Mesendoderm (in vitro differentiated cells): ENCODE results near the gene DMTF1. TPM values are rescaled to one million over a fixed set of nuclear protein-coding genes. Genes with fewer than 3 reads are reported as not detected.
"Not testable (repeated sequence)": the region's sequence is repeated elsewhere in the genome, so short reads cannot be mapped to it uniquely, and the experiment has no call there.

Experiments
- DNase-seq: peaks from one replicate; pipeline ENCODE4 v3.0.0; 2013
- H2AK5ac ChIP-seq: 2 replicates; pipeline ENCODE4 v1.6.1; 2013; ENCODE audit warnings: low read length, inconsistent platforms
- H2BK120ac ChIP-seq: 2 replicates; pipeline ENCODE4 v1.6.1; 2013; ENCODE audit warnings: low read depth, mild to moderate bottlenecking, low read length, moderate library complexity, mixed read lengths
- H2BK15ac ChIP-seq: replicated peaks from 2 replicates; pipeline ENCODE4 v1.6.1; 2013; ENCODE audit warnings: low read depth, mild to moderate bottlenecking, moderate library complexity
- H2BK5ac ChIP-seq: 2 replicates; pipeline ENCODE4 v1.6.1; 2013; ENCODE audit warnings: low read length, inconsistent platforms
- H3K18ac ChIP-seq: 2 replicates; pipeline ENCODE4 v1.6.1; 2013; ENCODE audit warnings: mild to moderate bottlenecking, low read length, mixed read lengths
- H3K23ac ChIP-seq: one replicate; pipeline ENCODE4 v1.6.1; 2013; ENCODE audit warnings: low read length
- H3K27ac ChIP-seq: 2 replicates; pipeline ENCODE4 v1.5.1; 2013; ENCODE audit warnings: low read depth, mild to moderate bottlenecking, inconsistent platforms, low read length, moderate library complexity
- H3K27me3 ChIP-seq: 2 replicates; pipeline ENCODE4 v1.6.1; 2013; ENCODE audit warnings: low read length, control low read depth, mild to moderate bottlenecking, inconsistent platforms; ENCODE audit not compliant: insufficient read depth, poor library complexity
- H3K36me3 ChIP-seq: 2 replicates; pipeline ENCODE4 v1.6.1; 2013; ENCODE audit warnings: low read length, inconsistent platforms; ENCODE audit not compliant: control insufficient read depth, insufficient read depth
- H3K4ac ChIP-seq: one replicate; pipeline ENCODE4 v1.6.1; 2013; ENCODE audit warnings: low read depth, mild to moderate bottlenecking, low read length, moderate library complexity
- H3K4me1 ChIP-seq: 2 replicates; pipeline ENCODE4 v1.6.1; 2013; ENCODE audit warnings: low read depth, low read length, inconsistent platforms; ENCODE audit not compliant: control insufficient read depth
- H3K4me2 ChIP-seq: 2 replicates; pipeline ENCODE4 v1.6.1; 2013; ENCODE audit warnings: low read length
- H3K4me3 ChIP-seq: 2 replicates; pipeline ENCODE4 v1.5.1; 2013; ENCODE audit warnings: mild to moderate bottlenecking, low read length
- H3K56ac ChIP-seq: one replicate; pipeline ENCODE4 v1.6.1; 2013; ENCODE audit warnings: low read length
- H3K79me1 ChIP-seq: 2 replicates; pipeline ENCODE4 v1.6.1; 2013; ENCODE audit warnings: low read length, inconsistent platforms
- H3K79me2 ChIP-seq: 2 replicates; pipeline ENCODE4 v1.6.1; 2013; ENCODE audit warnings: mild to moderate bottlenecking, low read length; ENCODE audit not compliant: control insufficient read depth, insufficient read depth
- H3K9ac ChIP-seq: 2 replicates; pipeline ENCODE4 v1.6.1; 2013; ENCODE audit warnings: low read length, inconsistent platforms
- H4K5ac ChIP-seq: one replicate; pipeline ENCODE4 v1.6.1; 2013; ENCODE audit warnings: low read length
- H4K8ac ChIP-seq: one replicate; pipeline ENCODE4 v1.6.1; 2013; ENCODE audit warnings: low read depth, mild to moderate bottlenecking, control low read depth, low read length, moderate library complexity
- WGBS: extraction: QIAGEN DNeasy Blood & Tissue Kit; methylation state at CpG from one replicate; pipeline ENCODE4 v1.1.7; 2013; ENCODE audit warnings: low lambda C conversion rate, missing lambda C conversion rate; ENCODE audit not compliant: insufficient coverage; ENCODE audit errors: extremely low coverage; 5-methylcytosine and 5-hydroxymethylcytosine counted together
- small RNA-seq: library from polyadenylated mRNA; stranded (forward); fragments of <200 nt; extraction: miRNeasy Mini kit (QIAGEN cat#:217004); gene quantifications from one replicate; pipeline ENCODE3, GENCODE V24; 2013; ENCODE audit not compliant: insufficient read depth

DMTF1 gene

GRCh38 chr7:87234949-87235348, 82.7 kb downstream of the DMTF1 start:
- H2BK15ac ChIP-seq: no peak overlapping the region
- no peak overlapping the region for H4K8ac ChIP-seq
- no peak overlapping the region for H4K5ac ChIP-seq
- no peaks in the 10 kb centered on the region for H3K27me3 ChIP-seq
- H2AK5ac ChIP-seq: no peak overlapping the region
- no peak overlapping the region for H3K9ac ChIP-seq
- no peaks in the 10 kb centered on the region for H3K4me1 ChIP-seq
- H3K36me3 ChIP-seq: no peaks in the 10 kb centered on the region
- H3K18ac ChIP-seq: no peak overlapping the region
- no peak overlapping the region for H3K23ac ChIP-seq
- H3K4me2 ChIP-seq: no peak overlapping the region
- no peak overlapping the region for H3K4me3 ChIP-seq
- no peak overlapping the region for H2BK120ac ChIP-seq
- H3K27ac ChIP-seq: no peak overlapping the region
- no peak overlapping the region for H3K4ac ChIP-seq
- no peak overlapping the region for H3K56ac ChIP-seq
- H3K79me1 ChIP-seq: no peaks in the 10 kb centered on the region
- no peak for DNase-seq
- no peak overlapping the region for H2BK5ac ChIP-seq
- H3K79me2 ChIP-seq: no peaks in the 10 kb centered on the region

GRCh38 chr7:87238464-87239051, 86.3 kb downstream of the DMTF1 start:
- H3K56ac ChIP-seq, H2BK120ac ChIP-seq, H3K79me1 ChIP-seq, H3K27me3 ChIP-seq, H2BK5ac ChIP-seq, H3K79me2 ChIP-seq, H3K23ac ChIP-seq, H3K4me2 ChIP-seq, H3K9ac ChIP-seq, H3K4me1 ChIP-seq, H3K36me3 ChIP-seq, H2BK15ac ChIP-seq, H3K18ac ChIP-seq, H3K27ac ChIP-seq, H4K8ac ChIP-seq, DNase-seq, H4K5ac ChIP-seq, H3K4me3 ChIP-seq, H3K4ac ChIP-seq, H2AK5ac ChIP-seq: not testable (repeated sequence)
- WGBS: no CpG with 5 or more reads among the region's 11 CpGs

GRCh38 chr7:87245671-87246070, 93.4 kb downstream of the DMTF1 start:
- H4K5ac ChIP-seq, H2BK120ac ChIP-seq, H3K23ac ChIP-seq, H2AK5ac ChIP-seq, H3K27ac ChIP-seq, H3K4me1 ChIP-seq, H3K36me3 ChIP-seq, H3K79me1 ChIP-seq, DNase-seq, H3K56ac ChIP-seq, H3K4ac ChIP-seq, H2BK15ac ChIP-seq, H2BK5ac ChIP-seq, H3K27me3 ChIP-seq, H3K4me2 ChIP-seq, H3K9ac ChIP-seq, H3K79me2 ChIP-seq, H3K4me3 ChIP-seq, H4K8ac ChIP-seq, H3K18ac ChIP-seq: not testable (repeated sequence)
- WGBS: no CpG with 5 or more reads among the region's 5 CpGs

Small RNA genes lying within 50 kb of the gene (small RNA-seq; reads per million reads assigned to genes)
- gene RF00019 (not detected), gene RF02271 (not detected)
